ENCODE measurements around the gene MSI2. TPM values are rescaled to one million over a fixed set of nuclear protein-coding genes. Genes with fewer than 3 reads are reported as not detected.

Gene MSI2
- total and polyA plus RNA-seq, 2 donors (not counting 3 experiments of a cell fraction or from before 2014, with no cell fraction given), result 20.9 to 59.3 TPM

GRCh38 chr17:57551321-57552079, 295.2 kb downstream of the MSI2 start:
- H3K4me3 ChIP-seq (replicated peaks in 1 of 3; ENCODE audit: insufficient read depth in 1 of 3, low read depth in 1 of 3, low read length in 3 of 3), result no peak overlapping the region
- H3K36me3 ChIP-seq (ENCODE audit: control insufficient read depth in 2 of 2, extremely low read depth in 1 of 2, insufficient read depth in 2 of 2, low read length in 2 of 2), result no peaks in the 10 kb centered on the region
- no peaks in the 10 kb centered on the region for H3K9me1 ChIP-seq (replicated peaks; ENCODE audit: control insufficient read depth, extremely low read depth, insufficient read depth, low read length)
- BruUV-seq (replicated peaks), result no TSS peak
- CTCF ChIA-PET, result interaction anchor here (0.6 to 1.6 kb wide), 4 partner anchors 111 to 282 kb away, joined by 3 to 4 read pairs (median 3); no protein-coding TSS in a partner anchor
- no peaks in the 10 kb centered on the region for H4K20me1 ChIP-seq (replicated peaks; ENCODE audit: control insufficient read depth, extremely low read depth, insufficient read depth, low read length)
- H3K27me3 ChIP-seq (ENCODE audit: control insufficient read depth in 2 of 2, insufficient read depth in 2 of 2, low read length in 2 of 2), result no peaks in the 10 kb centered on the region
- FAIRE-seq (no peak), DNase-seq (ENCODE audit: low read depth, low spot score) (no peak)
- peaks cover 3% of the 10 kb centered on the region for H3K4me1 ChIP-seq (ENCODE audit: control insufficient read depth, extremely low read depth, insufficient read depth, low read length)
- no peak overlapping the region for H2AFZ ChIP-seq (ENCODE audit: low read depth, low read length)
- H3K27ac ChIP-seq (ENCODE audit: insufficient read depth, low read depth, low read length), result no peak overlapping the region
- POLR2A ChIA-PET, result interaction anchor here (0.6 kb wide), 1 partner anchor 247 kb away, joined by 6 read pairs; no protein-coding TSS in a partner anchor
- H3K79me2 ChIP-seq (ENCODE audit: control insufficient read depth, insufficient read depth, low read length), result no peaks in the 10 kb centered on the region
- H3K9ac ChIP-seq (replicated peaks; ENCODE audit: extremely low read depth, insufficient read depth, low read length), result no peak overlapping the region
- no peak overlapping the region for H3K4me2 ChIP-seq (ENCODE audit: insufficient read depth, low read length)
- no peaks in the 10 kb centered on the region for H3K9me3 ChIP-seq (replicated peaks; ENCODE audit: control insufficient read depth, insufficient read depth, low read length)
- no peak for TF ChIP-seq JUN (IDR thresholded peaks at IDR 0.05; ENCODE audit: borderline replicate concordance, insufficient read depth, insufficient read length, low read depth)
- TF ChIP-seq GATA2 (IDR thresholded peaks at IDR 0.05; ENCODE audit: insufficient read depth, insufficient read length, low read depth, low read length), result no peak
- TF ChIP-seq, protein P1, sequence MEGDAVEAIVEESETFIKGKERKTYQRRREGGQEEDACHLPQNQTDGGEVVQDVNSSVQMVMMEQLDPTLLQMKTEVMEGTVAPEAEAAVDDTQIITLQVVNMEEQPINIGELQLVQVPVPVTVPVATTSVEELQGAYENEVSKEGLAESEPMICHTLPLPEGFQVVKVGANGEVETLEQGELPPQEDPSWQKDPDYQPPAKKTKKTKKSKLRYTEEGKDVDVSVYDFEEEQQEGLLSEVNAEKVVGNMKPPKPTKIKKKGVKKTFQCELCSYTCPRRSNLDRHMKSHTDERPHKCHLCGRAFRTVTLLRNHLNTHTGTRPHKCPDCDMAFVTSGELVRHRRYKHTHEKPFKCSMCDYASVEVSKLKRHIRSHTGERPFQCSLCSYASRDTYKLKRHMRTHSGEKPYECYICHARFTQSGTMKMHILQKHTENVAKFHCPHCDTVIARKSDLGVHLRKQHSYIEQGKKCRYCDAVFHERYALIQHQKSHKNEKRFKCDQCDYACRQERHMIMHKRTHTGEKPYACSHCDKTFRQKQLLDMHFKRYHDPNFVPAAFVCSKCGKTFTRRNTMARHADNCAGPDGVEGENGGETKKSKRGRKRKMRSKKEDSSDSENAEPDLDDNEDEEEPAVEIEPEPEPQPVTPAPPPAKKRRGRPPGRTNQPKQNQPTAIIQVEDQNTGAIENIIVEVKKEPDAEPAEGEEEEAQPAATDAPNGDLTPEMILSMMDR (IDR thresholded peaks at IDR 0.05; ENCODE audit: extremely low read depth in 1 of 2, insufficient read depth in 1 of 2, low read depth in 1 of 2, low read length in 2 of 2), result no peak
- TF ChIP-seq EZH2 (IDR thresholded peaks at IDR 0.05; ENCODE audit: borderline replicate concordance, low read depth, low read length, severe bottlenecking), result no peak
- no peak for TF ChIP-seq FOS (IDR thresholded peaks at IDR 0.05; ENCODE audit: borderline replicate concordance, insufficient read depth, low read length)
- no peak for TF ChIP-seq POLR2AphosphoS5 (IDR thresholded peaks at IDR 0.05; ENCODE audit: insufficient read depth, low read depth, low read length)
- intact Hi-C loops (cut with micrococcal nuclease), result loop anchor here (1.0 kb wide), 1 partner anchor 119 kb away; no protein-coding TSS in a partner anchor
- dilution Hi-C loops (cut with MboI; ENCODE audit: extremely low pct_ligation_motif_present, low sequenced_read_pairs), result no loop called here

Data from endothelial cell of umbilical vein (primary cell).